Measurements from ENCODE around the gene INS. TPM values are rescaled to one million over a fixed set of nuclear protein-coding genes. Genes with fewer than 3 reads are reported as not detected.
A peak's percentile ranks its signal among the peaks of the same experiment; 100 is the strongest.

Gene INS
- total RNA-seq, 1 donor from 2014 or later, result not detected

DNA sequence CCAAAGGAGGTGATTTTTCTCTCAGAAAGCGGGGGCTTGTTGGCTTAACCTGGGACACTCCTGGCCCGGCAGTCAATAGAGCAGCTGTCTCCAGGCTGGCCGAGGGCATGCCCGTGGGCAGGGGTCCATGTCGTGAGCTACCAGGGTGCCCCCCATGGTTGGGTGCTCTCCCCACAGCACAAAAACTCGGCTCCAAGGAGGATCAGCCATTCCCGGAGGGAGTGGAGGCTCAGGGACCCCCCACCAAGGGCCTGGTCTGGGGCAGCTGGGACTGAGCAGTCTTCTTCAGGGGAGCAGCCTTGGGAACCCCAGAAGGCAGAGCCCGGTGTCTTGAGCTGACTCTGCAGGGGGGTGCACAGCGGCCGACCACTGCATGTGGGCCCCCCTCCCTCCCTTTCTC is 31.4 kb upstream of the INS start:
- H3K36me3 ChIP-seq, result no peaks in the 10 kb centered on the region
- H3K9me3 ChIP-seq, result no peaks in the 10 kb centered on the region
- DNase-seq (no peak), ATAC-seq (no peak)
- no peak overlapping the region for H3K4me3 ChIP-seq
- no peak overlapping the region for H3K27ac ChIP-seq
- no peak for TF ChIP-seq CTCF (IDR thresholded peaks at IDR 0.05)
- intact Hi-C loops (cut with DNase I), result no loop called here
- H3K4me1 ChIP-seq, result peaks cover 19% of the 10 kb centered on the region
- peaks cover 19% of the 10 kb centered on the region for H3K27me3 ChIP-seq (ENCODE audit: low read depth)

DNA sequence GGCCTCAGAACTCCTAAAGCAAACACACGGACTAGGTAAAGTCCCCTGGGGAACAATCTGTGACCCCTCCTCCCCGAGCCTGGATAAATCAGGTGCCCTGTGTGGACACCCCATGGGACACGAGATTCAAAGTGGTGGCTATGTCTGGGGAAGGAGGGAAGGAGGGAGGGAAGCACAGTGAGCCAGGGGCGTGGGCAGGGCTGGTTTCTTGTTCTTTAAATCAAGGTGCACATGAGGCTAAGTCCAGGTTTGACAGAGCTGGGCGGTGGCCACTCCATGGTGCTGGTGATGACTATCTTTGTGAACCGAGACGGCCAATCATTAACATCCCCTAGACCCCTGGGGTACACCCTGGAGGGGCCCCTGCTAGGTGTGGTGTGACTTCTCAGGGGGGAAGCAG is 30.9 kb upstream of the INS start:
- no peak for ATAC-seq
- Histone ChIP-seq H3K36me3 (no peaks in the 10 kb centered on the region), H3K27ac (no peak overlapping the region), H3K9me3 (no peaks in the 10 kb centered on the region), H3K4me1 (peaks cover 19% of the 10 kb centered on the region), H3K4me3 (no peak overlapping the region), H3K27me3 (ENCODE audit: low read depth) (peaks cover 19% of the 10 kb centered on the region)
- intact Hi-C loops (cut with DNase I), result no loop called here
- no peak for TF ChIP-seq CTCF (IDR thresholded peaks at IDR 0.05)
- DNase-seq, result no peak

- Histone ChIP-seq H3K4me1 (peaks cover 19% of the 10 kb centered on the region), H3K27ac (no peak overlapping the region), H3K4me3 (no peak overlapping the region), H3K36me3 (no peaks in the 10 kb centered on the region), H3K9me3 (no peaks in the 10 kb centered on the region), H3K27me3 (ENCODE audit: low read depth) (peaks cover 26% of the 10 kb centered on the region)
- DNase-seq, result peak; percentile 66
- intact Hi-C loops (cut with DNase I), result no loop called here
- peak; percentile 56 to 61 for ATAC-seq
- no peak for TF ChIP-seq CTCF (IDR thresholded peaks at IDR 0.05)
Measured at GRCh38 chr11:2190657-2191471, 29.9 kb upstream of the INS start.

DNA sequence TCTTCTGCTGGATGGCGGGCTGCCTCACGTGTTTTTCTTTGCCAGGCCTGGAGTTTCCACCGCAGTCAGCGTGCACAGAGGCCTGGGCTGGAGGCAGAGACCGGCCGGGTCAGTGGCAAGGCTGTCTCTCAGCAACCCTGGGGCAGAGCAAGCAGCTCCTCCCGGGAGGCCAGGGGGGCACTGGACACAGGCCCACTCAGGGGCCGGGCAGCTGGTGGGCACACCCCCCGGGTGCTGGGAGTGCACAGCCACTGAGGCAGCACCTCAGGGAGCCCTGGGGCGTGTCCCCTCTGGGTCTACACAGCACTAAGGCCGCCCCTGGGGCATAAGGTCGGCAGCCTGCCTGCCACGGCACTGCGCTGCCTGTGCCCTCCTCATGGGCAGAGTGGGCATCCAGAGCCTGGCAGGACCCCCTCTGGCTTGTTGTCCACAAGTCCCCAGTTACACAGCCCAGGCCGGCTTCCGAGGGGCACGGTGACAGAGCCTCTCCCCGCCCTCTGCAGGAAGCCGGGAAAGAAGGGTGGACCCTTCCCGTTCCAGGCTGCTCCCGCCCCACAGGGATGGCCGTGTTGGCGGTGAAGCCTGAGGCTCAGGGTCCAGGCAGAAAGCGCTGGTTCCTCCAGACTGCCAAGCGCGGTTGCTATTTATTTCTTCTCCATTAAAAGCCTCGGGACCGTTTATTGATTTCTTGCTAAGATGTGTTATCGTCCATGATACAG is 29.1 kb upstream of the INS start:
- DNase-seq (no peak), ATAC-seq (no peak)
- Histone ChIP-seq H3K36me3 (no peaks in the 10 kb centered on the region), H3K4me3 (no peak overlapping the region), H3K27me3 (ENCODE audit: low read depth) (peaks cover 28% of the 10 kb centered on the region), H3K4me1 (peaks cover 19% of the 10 kb centered on the region), H3K9me3 (no peaks in the 10 kb centered on the region), H3K27ac (no peak overlapping the region)
- TF ChIP-seq CTCF (IDR thresholded peaks at IDR 0.05), result no peak
- intact Hi-C loops (cut with DNase I), result no loop called here

DNA sequence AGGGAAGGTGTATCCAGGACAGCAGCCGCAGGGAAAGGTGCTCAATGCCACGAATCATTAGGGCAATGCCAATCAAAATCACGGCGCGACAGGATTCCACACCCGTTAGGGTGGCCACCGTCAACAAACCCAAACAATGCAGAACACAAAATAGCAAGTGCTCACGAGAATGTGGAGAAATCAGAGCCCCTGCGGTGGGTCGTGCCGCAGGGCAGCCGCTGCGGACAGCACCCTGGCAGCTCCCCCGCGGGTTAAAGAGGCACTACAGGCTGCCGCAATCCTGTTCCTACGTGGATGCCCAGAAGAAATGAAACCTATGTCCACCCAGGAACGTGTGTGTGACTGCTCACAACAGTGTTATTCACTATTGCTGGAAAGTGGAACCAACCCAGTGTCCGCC is 27.7 kb upstream of the INS start:
- no peak overlapping the region for H3K4me3 ChIP-seq
- no peak overlapping the region for H3K27ac ChIP-seq
- DNase-seq, result no peak
- H3K36me3 ChIP-seq, result no peaks in the 10 kb centered on the region
- intact Hi-C loops (cut with DNase I), result no loop called here
- ATAC-seq, result no peak
- peaks cover 30% of the 10 kb centered on the region for H3K27me3 ChIP-seq (ENCODE audit: low read depth)
- no peak for TF ChIP-seq CTCF (IDR thresholded peaks at IDR 0.05)
- H3K9me3 ChIP-seq, result no peaks in the 10 kb centered on the region
- peaks cover 19% of the 10 kb centered on the region for H3K4me1 ChIP-seq

All from lower lobe of right lung (tissue), 2 donors.